A549 (cell line): ENCODE results near the gene NRXN2.

Experiments
- CBX8 ChIP-seq: fragments of 200-600 bp; sonication (generic); IDR thresholded peaks from 2 replicates; pipeline ENCODE4 v1.6.1; 2016
- CEBPB ChIP-seq, 2 experiments: fragments of >200 bp in 1 of 2; sonication (Bioruptor Twin) in 1 of 2; formaldehyde crosslinking in 1 of 2; IDR thresholded peaks; 2 replicates each; pipeline ENCODE4 v1.6.1; 2012 to 2016
- CTCF ChIP-seq: fragments of >200 bp; sonication (Bioruptor Twin); formaldehyde crosslinking; IDR thresholded peaks from 3 replicates; pipeline ENCODE4 v1.5.1; 2016
- EP300 ChIP-seq, 2 experiments: fragments of >200 bp; sonication (Bioruptor Twin); formaldehyde crosslinking; IDR thresholded peaks; 2 replicates in 1 of 2; 3 replicates in 1 of 2; pipeline ENCODE4 v1.6.1; 2016 to 2017
- ESRRA ChIP-seq: fragments of 150-350 bp; IDR thresholded peaks from 2 replicates; pipeline ENCODE4 v1.6.1; 2014; ENCODE audit warnings: mild to moderate bottlenecking, low read length, borderline replicate concordance
- MAX ChIP-seq: IDR thresholded peaks from 2 replicates; pipeline ENCODE4 v1.6.1; 2012
- POLR2AphosphoS2 ChIP-seq: conservative IDR thresholded peaks from 2 replicates; pipeline ENCODE4 v1.6.1; 2012; ENCODE audit warnings: low read length, improper control_type of control experiment, inconsistent platforms
- RFX5 ChIP-seq: fragments of 450-650 bp; IDR thresholded peaks from 2 replicates; pipeline ENCODE4 v1.7.1; 2014; ENCODE audit warnings: antibody characterized with exemption, mild to moderate bottlenecking, moderate library complexity
- USF2 ChIP-seq: fragments of 450-650 bp; IDR thresholded peaks from 2 replicates; pipeline ENCODE4 v1.6.1; 2014; ENCODE audit warnings: antibody characterized with exemption
- ZNF302 ChIP-seq: fragments of 250-450 bp; sonication (Bioruptor Pico); IDR thresholded peaks from 2 replicates; pipeline ENCODE4 v1.9.0; 2021; ENCODE audit warnings: inconsistent platforms, mild to moderate bottlenecking, moderate library complexity

- TF ChIP-seq CTCF: no peak
- TF ChIP-seq USF2: no peak
- TF ChIP-seq CBX8: no peak
- TF ChIP-seq POLR2AphosphoS2: no peak
- no peak for TF ChIP-seq CEBPB (IDR thresholded peaks at IDR 0.05)
- TF ChIP-seq RFX5: no peak
- no peak for TF ChIP-seq MAX
- no peak for TF ChIP-seq EP300 (IDR thresholded peaks at IDR 0.05)
- TF ChIP-seq ZNF302 (CRISPR knock-in tag): no peak
- TF ChIP-seq ESRRA: no peak
These were observed 18.5 kb upstream of the NRXN2 start for GRCh38 chr11:64741375-64742086.
